Measurements from ENCODE around the gene MTHFD2L. TPM values are rescaled to one million over a fixed set of nuclear protein-coding genes. Genes with fewer than 3 reads are reported as not detected.
A peak's percentile ranks its signal among the peaks of the same experiment; 100 is the strongest.

Gene MTHFD2L
- 3.8 and 8.4 TPM in 2 replicates for total RNA-seq (2014; rRNA removed; shearing (Covaris generic))

DNA sequence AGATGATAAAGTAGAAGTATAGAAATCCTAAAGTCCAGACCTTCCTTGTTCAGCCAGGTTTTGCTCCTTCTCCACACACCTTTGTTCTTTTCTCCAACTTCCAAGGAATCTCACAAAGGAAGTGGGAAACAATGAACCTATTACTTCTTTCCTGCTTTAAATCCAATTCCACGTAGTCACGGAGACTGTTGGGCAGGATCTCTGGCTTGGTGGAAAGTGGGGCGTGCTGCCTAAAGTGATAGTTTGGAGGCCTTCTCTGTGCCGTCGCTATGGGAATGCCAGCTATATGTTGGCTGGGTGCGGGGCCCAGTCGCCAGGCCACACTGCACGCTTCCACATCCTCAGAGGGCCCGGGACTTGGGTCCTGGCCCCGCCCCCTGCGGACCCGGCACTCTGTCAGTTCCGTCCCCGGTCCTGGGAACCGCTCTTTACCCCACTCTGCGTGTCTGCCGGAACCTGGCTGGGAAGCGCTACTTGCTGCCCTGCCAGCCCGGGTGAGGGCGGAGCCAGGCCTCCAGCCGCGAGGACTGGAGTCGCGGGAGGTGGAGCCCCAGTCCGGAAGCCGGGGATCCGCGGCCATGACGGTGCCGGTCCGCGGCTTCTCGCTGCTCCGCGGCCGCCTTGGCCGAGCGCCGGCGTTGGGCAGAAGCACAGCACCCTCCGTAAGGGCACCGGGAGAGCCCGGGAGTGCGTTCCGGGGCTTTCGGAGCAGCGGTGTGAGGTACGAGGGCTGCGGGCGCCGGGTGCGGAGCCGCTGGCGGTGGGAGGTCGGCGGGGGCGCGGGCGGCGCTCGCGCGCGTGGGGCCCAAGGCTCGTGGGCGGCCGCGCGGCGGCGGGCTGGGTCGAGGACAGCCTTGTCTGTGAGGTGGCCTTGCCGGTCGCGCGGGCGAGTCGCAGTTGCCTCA lies at the start of gene MTHFD2L:
Gene MTHFD2L, plus strand, starts transcription at position 558 of the 905 bp plus-strand sequence. Its CDS starts 21 bp downstream, at position 579.
- peaks cover 10% of the 10 kb centered on the region for H3K4me1 ChIP-seq (replicated peaks)
- H3K27me3 ChIP-seq (replicated peaks), result 0 out of 2 replicates have a peak, but pooled peaks cover 3% of the 10 kb centered on the region
- peak within 1 kb of the TSS; percentile 79 for H3K4me3 ChIP-seq
- H3K36me3 ChIP-seq, result peaks cover 15% of the 10 kb centered on the region
- no peaks in the 10 kb centered on the region for H3K9me3 ChIP-seq (replicated peaks)
- peak within 1 kb of the TSS; percentile 84 for H3K27ac ChIP-seq
- peak; percentile 88 to 96 for DNase-seq (ENCODE audit: low read depth in 1 of 2, low spot score in 2 of 2)

DNA sequence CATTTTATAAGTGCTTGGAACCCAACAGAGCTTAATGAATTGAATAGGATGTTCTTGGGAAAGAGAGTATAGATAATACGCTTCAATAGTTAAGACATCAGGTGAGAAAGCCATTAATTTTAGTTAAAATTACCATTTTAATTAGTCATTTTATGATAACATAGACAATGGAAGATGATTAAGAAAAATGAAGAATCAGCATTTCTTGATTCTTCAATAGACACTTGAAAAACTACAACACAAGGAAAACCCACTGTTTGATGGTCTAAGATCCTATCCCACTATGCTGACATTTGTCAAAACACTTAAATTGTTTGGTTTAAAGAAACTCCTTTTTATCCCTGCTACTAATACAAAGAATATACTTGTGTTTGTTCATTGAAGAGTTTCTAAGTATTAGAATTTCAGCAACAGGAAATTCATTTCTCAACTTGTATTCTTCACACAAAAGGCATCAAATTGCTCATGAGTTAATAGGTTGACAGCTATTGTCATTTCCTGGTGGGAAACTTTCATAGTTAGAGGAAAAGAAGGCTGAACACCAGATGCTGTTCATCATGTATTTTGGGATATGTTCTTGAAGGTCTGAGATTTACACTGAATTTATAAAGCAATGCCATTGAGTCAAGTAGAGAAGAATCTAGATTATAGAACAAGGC lies 49.3 kb upstream of the MTHFD2L start:
- H3K9me3 ChIP-seq (replicated peaks), result no peaks in the 10 kb centered on the region
- H3K36me3 ChIP-seq, result no peaks in the 10 kb centered on the region
- no peak for DNase-seq (ENCODE audit: low read depth in 1 of 2, low spot score in 2 of 2)
- H3K4me1 ChIP-seq (replicated peaks), result peaks cover 48% of the 10 kb centered on the region
- peak overlapping the region; percentile 98 for H3K27ac ChIP-seq
- no peaks in the 10 kb centered on the region for H3K27me3 ChIP-seq (replicated peaks)
- H3K4me3 ChIP-seq, result no peak overlapping the region

GRCh38 chr4:74109116-74109869 lies 48.6 kb upstream of the MTHFD2L start:
- Histone ChIP-seq H3K27me3 (replicated peaks) (no peaks in the 10 kb centered on the region), H3K4me1 (replicated peaks) (peaks cover 52% of the 10 kb centered on the region), H3K36me3 (no peaks in the 10 kb centered on the region), H3K4me3 (no peak overlapping the region), H3K9me3 (replicated peaks) (no peaks in the 10 kb centered on the region), H3K27ac (peak overlapping the region; percentile 98)
- peak; percentile 90 to 95 for DNase-seq (ENCODE audit: low read depth in 1 of 2, low spot score in 2 of 2)

- Histone ChIP-seq H3K4me1 (replicated peaks) (peaks cover 58% of the 10 kb centered on the region), H3K4me3 (no peak overlapping the region)
Observed at GRCh38 chr4:74109870-74110605, 47.9 kb upstream of the MTHFD2L start.

GRCh38 chr4:74110670-74111069 lies 47.2 kb upstream of the MTHFD2L start:
- Histone ChIP-seq H3K36me3 (no peaks in the 10 kb centered on the region), H3K9me3 (replicated peaks) (no peaks in the 10 kb centered on the region), H3K4me1 (replicated peaks) (peaks cover 56% of the 10 kb centered on the region), H3K4me3 (no peak overlapping the region), H3K27ac (peak overlapping the region; percentile 98), H3K27me3 (replicated peaks) (no peaks in the 10 kb centered on the region)
- peak in 1 of 2 experiments; percentile 14 for DNase-seq (ENCODE audit: low read depth in 1 of 2, low spot score in 2 of 2)

More at GRCh38 chr4:74109870-74110605, 47.9 kb upstream of the MTHFD2L start:
- DNase-seq (ENCODE audit: low read depth in 1 of 2, low spot score in 2 of 2), result peak in 1 of 2 experiments; percentile 74
- Histone ChIP-seq H3K9me3 (replicated peaks) (no peaks in the 10 kb centered on the region), H3K27ac (peak overlapping the region; percentile 98), H3K27me3 (replicated peaks) (no peaks in the 10 kb centered on the region), H3K36me3 (no peaks in the 10 kb centered on the region)

- H3K4me3 ChIP-seq, result no peak overlapping the region
- H3K27me3 ChIP-seq (replicated peaks), result no peaks in the 10 kb centered on the region
- H3K4me1 ChIP-seq (replicated peaks), result peaks cover 56% of the 10 kb centered on the region
- H3K27ac ChIP-seq, result peak overlapping the region; percentile 98
- H3K9me3 ChIP-seq (replicated peaks), result no peaks in the 10 kb centered on the region
- DNase-seq (ENCODE audit: low read depth in 1 of 2, low spot score in 2 of 2), result no peak
- H3K36me3 ChIP-seq, result no peaks in the 10 kb centered on the region
Observed at GRCh38 chr4:74111306-74111975, 46.5 kb upstream of the MTHFD2L start.

- DNase-seq (ENCODE audit: low read depth in 1 of 2, low spot score in 2 of 2), result no peak
- Histone ChIP-seq H3K27me3 (replicated peaks) (no peaks in the 10 kb centered on the region), H3K36me3 (no peaks in the 10 kb centered on the region), H3K27ac (0 out of 2 replicates have a peak overlapping the region, but pooled peaks have one; percentile 98), H3K4me1 (replicated peaks) (peaks cover 61% of the 10 kb centered on the region), H3K9me3 (replicated peaks) (no peaks in the 10 kb centered on the region), H3K4me3 (no peak overlapping the region)
Observed at GRCh38 chr4:74111990-74112389, 45.9 kb upstream of the MTHFD2L start.

- Histone ChIP-seq H3K27ac (no peak overlapping the region), H3K4me1 (replicated peaks) (peaks cover 67% of the 10 kb centered on the region), H3K36me3 (no peaks in the 10 kb centered on the region), H3K27me3 (replicated peaks) (no peaks in the 10 kb centered on the region), H3K9me3 (replicated peaks) (no peaks in the 10 kb centered on the region), H3K4me3 (no peak overlapping the region)
- no peak for DNase-seq (ENCODE audit: low read depth in 1 of 2, low spot score in 2 of 2)
Observed at GRCh38 chr4:74112399-74113105, 45.4 kb upstream of the MTHFD2L start.

DNA sequence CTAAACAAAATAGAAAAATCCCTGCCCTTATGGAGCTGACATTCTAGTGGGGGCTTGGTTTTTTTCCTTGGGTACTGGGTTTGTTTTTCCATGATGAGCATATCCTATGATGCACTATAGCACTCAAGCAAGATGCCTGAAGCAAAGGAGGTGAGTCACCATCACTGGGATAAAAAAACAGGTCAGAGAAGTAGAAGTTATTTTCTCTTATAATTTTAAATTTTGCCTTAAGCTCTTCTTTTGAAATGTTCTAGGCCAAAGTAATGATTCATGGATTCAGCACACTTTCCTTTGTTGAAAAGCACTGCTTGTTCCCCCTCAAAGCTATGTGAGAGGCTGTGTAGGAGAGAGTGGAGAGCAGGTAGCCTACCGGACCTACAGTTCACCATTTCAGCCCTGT lies 43.7 kb upstream of the MTHFD2L start:
- peak in 1 of 2 experiments; percentile 40 for DNase-seq (ENCODE audit: low read depth in 1 of 2, low spot score in 2 of 2)
- H3K4me1 ChIP-seq (replicated peaks), result peaks cover 55% of the 10 kb centered on the region
- H3K9me3 ChIP-seq (replicated peaks), result no peaks in the 10 kb centered on the region
- peak overlapping the region; percentile 17; the same call in 1 of the 2 replicates for H3K27ac ChIP-seq
- H3K4me3 ChIP-seq, result no peak overlapping the region
- no peaks in the 10 kb centered on the region for H3K27me3 ChIP-seq (replicated peaks)
- H3K36me3 ChIP-seq, result no peaks in the 10 kb centered on the region

- Histone ChIP-seq H3K4me3 (no peak overlapping the region), H3K27me3 (replicated peaks) (no peaks in the 10 kb centered on the region), H3K27ac (peak overlapping the region; percentile 80), H3K4me1 (replicated peaks) (peaks cover 29% of the 10 kb centered on the region), H3K9me3 (replicated peaks) (no peaks in the 10 kb centered on the region), H3K36me3 (no peaks in the 10 kb centered on the region)
- DNase-seq (ENCODE audit: low read depth in 1 of 2, low spot score in 2 of 2), result peak; percentile 87 to 88
Observed at GRCh38 chr4:74117024-74117534, 40.8 kb upstream of the MTHFD2L start.

DNA sequence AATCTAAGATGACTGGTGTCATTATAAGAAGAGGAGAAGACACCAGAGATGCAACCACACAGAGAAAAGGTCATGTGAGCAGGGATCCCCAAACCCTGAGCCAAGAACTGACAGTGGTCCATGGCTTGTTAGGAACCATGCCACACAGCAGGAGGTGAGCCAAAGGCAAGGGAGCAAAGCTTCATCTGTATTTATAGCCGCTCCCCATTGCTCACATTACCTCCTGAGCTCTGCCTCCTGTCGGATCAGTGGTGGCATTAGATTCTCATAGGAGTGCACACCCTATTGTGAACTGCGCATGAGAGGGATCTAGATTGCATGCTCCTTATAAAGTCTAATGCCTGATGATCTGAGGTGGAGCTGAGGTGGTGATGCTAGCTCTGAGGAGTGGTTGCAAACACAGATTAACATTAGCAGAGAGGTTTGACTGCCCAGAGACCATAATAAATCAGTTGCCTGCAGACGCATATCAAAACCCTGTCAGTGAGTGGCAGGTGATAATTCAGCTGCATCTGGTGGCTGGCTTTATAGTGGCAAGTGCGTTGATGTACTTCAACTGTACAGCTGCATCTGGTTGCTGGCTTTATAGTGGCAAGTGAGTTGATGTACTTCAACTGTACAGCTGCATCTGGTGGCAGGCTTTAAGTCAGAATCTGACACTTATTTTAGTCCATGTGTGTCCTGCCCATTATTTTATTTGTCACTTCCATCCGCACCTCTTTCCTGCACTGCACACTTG lies 39.1 kb upstream of the MTHFD2L start:
- H3K9me3 ChIP-seq (replicated peaks), result no peaks in the 10 kb centered on the region
- H3K27me3 ChIP-seq (replicated peaks), result no peaks in the 10 kb centered on the region
- peaks cover 29% of the 10 kb centered on the region for H3K4me1 ChIP-seq (replicated peaks)
- no peak overlapping the region for H3K4me3 ChIP-seq
- no peak for DNase-seq (ENCODE audit: low read depth in 1 of 2, low spot score in 2 of 2)
- no peaks in the 10 kb centered on the region for H3K36me3 ChIP-seq
- H3K27ac ChIP-seq, result no peak overlapping the region

Data from SJSA1 (cell line).